ENCODE measurements around the gene GNAO1.

- no peak for TF ChIP-seq CTCF (conservative IDR thresholded peaks at IDR 0.05 in 1 of 2, IDR thresholded peaks at IDR 0.05 in 1 of 2; ENCODE audit: extremely low read depth in 1 of 2, insufficient read depth in 1 of 2, low read depth in 1 of 2, low read length in 2 of 2)
- TF ChIP-seq EZH2 (IDR thresholded peaks at IDR 0.05; ENCODE audit: borderline replicate concordance, low read length): no peak
Observed at GRCh38 chr16:56300242-56300623, 108.9 kb downstream of the GNAO1 start.
